OCI-LY7 (cell line): ENCODE data around the gene RTN4R. TPM values are rescaled to one million over a fixed set of nuclear protein-coding genes. Genes with fewer than 3 reads are reported as not detected.

Source experiments
- BruUV-seq: library from RNA; stranded (reverse); fragments of 400-500 nt; replicated peaks from 2 replicates; lab custom pipeline; 2021; lab: Mats Ljungman, UMichigan
- CTCF ChIA-PET: fragments of 300-600 bp; sonication (Branson Sonifier 250); formaldehyde crosslinking; loops from one replicate; lab custom pipeline; 2022; ENCODE audit warnings: antibody characterized with exemption; ENCODE audit not compliant: unreplicated experiment; lab: Charles Lee
- POLR2A ChIA-PET: fragments of 300-600 bp; sonication (Branson Sonifier 250); formaldehyde crosslinking; loops from one replicate; lab custom pipeline; 2022; ENCODE audit warnings: antibody characterized with exemption; lab: Charles Lee
- DNase-seq: peaks from one replicate; pipeline ENCODE4 v3.0.0-alpha.2; 2015; ENCODE audit warnings: low spot score
- H2AFZ ChIP-seq: fragments of 200-600 bp; sonication (generic), shearing (Covaris generic); 2 replicates; pipeline ENCODE4 v1.6.1; 2014; ENCODE audit warnings: mild to moderate bottlenecking, antibody characterized with exemption, low read length, moderate library complexity
- H3K27ac ChIP-seq: fragments of 200-600 bp; sonication (generic); 2 replicates; pipeline ENCODE4 v1.5.1; 2014; ENCODE audit warnings: mixed run types, low read depth, mild to moderate bottlenecking, moderate library complexity, low read length, inconsistent platforms; ENCODE audit not compliant: poor library complexity, severe bottlenecking
- H3K36me3 ChIP-seq: fragments of 200-600 bp; sonication (generic); 2 replicates; pipeline ENCODE4 v1.6.1; 2014; ENCODE audit warnings: mild to moderate bottlenecking, antibody characterized with exemption, low read length, moderate library complexity, mixed read lengths; ENCODE audit not compliant: insufficient read depth
- H3K4me1 ChIP-seq: fragments of 200-600 bp; sonication (generic); 2 replicates; pipeline ENCODE4 v1.5.1; 2014; ENCODE audit warnings: mild to moderate bottlenecking, low read length; ENCODE audit not compliant: insufficient read depth, poor library complexity, severe bottlenecking
- H3K4me2 ChIP-seq: fragments of 200-600 bp; sonication (generic); 2 replicates; pipeline ENCODE4 v1.6.1; 2014; ENCODE audit warnings: mild to moderate bottlenecking, low read length
- H3K4me3 ChIP-seq: fragments of 200-600 bp; sonication (generic); 2 replicates; pipeline ENCODE4 v1.5.1; 2014; ENCODE audit warnings: mild to moderate bottlenecking, low read depth, low read length; ENCODE audit not compliant: poor library complexity, severe bottlenecking
- H3K79me2 ChIP-seq: fragments of 200-600 bp; sonication (generic); 2 replicates; pipeline ENCODE4 v1.6.1; 2016; ENCODE audit warnings: low read depth, mild to moderate bottlenecking, low read length, moderate library complexity, mixed read lengths; ENCODE audit not compliant: insufficient read depth
- H3K9me2 ChIP-seq: fragments of 200-600 bp; sonication (generic); 2 replicates; pipeline ENCODE4 v1.6.1; 2016; ENCODE audit warnings: mild to moderate bottlenecking, low read length, mixed read lengths; ENCODE audit not compliant: insufficient read depth
- H3K9me3 ChIP-seq: fragments of 200-600 bp; sonication (generic); 2 replicates; pipeline ENCODE4 v1.6.1; 2014; ENCODE audit warnings: mild to moderate bottlenecking, mixed run types, low read length, mixed read lengths
- H4K20me1 ChIP-seq: fragments of 200-600 bp; sonication (generic); 2 replicates; pipeline ENCODE4 v1.6.1; 2014; ENCODE audit warnings: mild to moderate bottlenecking, antibody characterized with exemption, low read length, moderate library complexity, mixed read lengths; ENCODE audit not compliant: insufficient read depth
- CTCF ChIP-seq: fragments of 200-600 bp; sonication (generic); conservative IDR thresholded peaks from 2 replicates; pipeline ENCODE4 v1.5.1; 2014; ENCODE audit warnings: mild to moderate bottlenecking, antibody characterized with exemption, low read length, moderate library complexity, mixed read lengths
- EZH2phosphoT487 ChIP-seq: fragments of 200-600 bp; sonication (generic); IDR thresholded peaks from 2 replicates; pipeline ENCODE4 v1.6.1; 2018; ENCODE audit warnings: low read depth, borderline replicate concordance, mild to moderate bottlenecking, mixed run types, antibody characterized with exemption, low read length, moderate library complexity, mixed read lengths
- intact Hi-C: fragments of 100-400 bp; cut with micrococcal nuclease; formaldehyde crosslinking; loops from one replicate; pipeline ENCODE4 v1.10.0; 2022; ENCODE audit not compliant: unreplicated experiment
- total RNA-seq, 2 experiments: library from RNA; depleted of rRNA in 1 of 2; stranded (reverse); fragments of >200 nt in 1 of 2; shearing (Covaris generic) in 1 of 2; gene quantifications; 2 replicates each; pipeline ENCODE4 v1.2.3, GENCODE V29; 2014 to 2022

The RTN4R gene
- total RNA-seq, 2 experiments from 2014 or later, result not detected

- ChIA-PET POLR2A (no interaction called here), CTCF (no interaction called here)
- intact Hi-C loops, result no loop called here
- Histone ChIP-seq H3K79me2 (no peaks in the 10 kb centered on the region), H3K4me3 (no peak overlapping the region), H3K4me1 (no peaks in the 10 kb centered on the region), H3K4me2 (no peak overlapping the region), H3K36me3 (no peaks in the 10 kb centered on the region), H2AFZ (no peak overlapping the region), H4K20me1 (no peaks in the 10 kb centered on the region; the same call in 1 of the 2 replicates), H3K9me2 (no peaks in the 10 kb centered on the region), H3K9me3 (no peaks in the 10 kb centered on the region), H3K27ac (no peak overlapping the region)
- BruUV-seq, result no TSS peak
- TF ChIP-seq EZH2phosphoT487, result no peak
- no peak for TF ChIP-seq CTCF
- no peak for DNase-seq
These were observed 41.9 kb downstream of the RTN4R start for GRCh38 chr22:20226077-20226716.

- Histone ChIP-seq H3K27ac (no peak overlapping the region), H3K9me3 (no peaks in the 10 kb centered on the region), H3K9me2 (no peaks in the 10 kb centered on the region), H4K20me1 (no peaks in the 10 kb centered on the region; the same call in 1 of the 2 replicates), H3K36me3 (no peaks in the 10 kb centered on the region), H3K79me2 (no peaks in the 10 kb centered on the region), H3K4me1 (no peaks in the 10 kb centered on the region), H3K4me2 (no peak overlapping the region), H3K4me3 (no peak overlapping the region), H2AFZ (no peak overlapping the region)
- intact Hi-C loops, result no loop called here
- ChIA-PET CTCF (no interaction called here), POLR2A (no interaction called here)
- DNase-seq, result no peak
- TF ChIP-seq EZH2phosphoT487, result no peak
- no peak for TF ChIP-seq CTCF
- BruUV-seq, result no TSS peak
These were observed 42.5 kb downstream of the RTN4R start for GRCh38 chr22:20225693-20225966.

- POLR2A ChIA-PET, result no interaction called here
- no peak overlapping the region for H3K27ac ChIP-seq
- H3K4me2 ChIP-seq, result no peak overlapping the region
- H3K4me3 ChIP-seq, result no peak overlapping the region
- TF ChIP-seq CTCF, result no peak
- no peak for TF ChIP-seq EZH2phosphoT487
- no peaks in the 10 kb centered on the region for H3K9me3 ChIP-seq
- H3K79me2 ChIP-seq, result no peaks in the 10 kb centered on the region
- H3K4me1 ChIP-seq, result no peaks in the 10 kb centered on the region
- H3K9me2 ChIP-seq, result no peaks in the 10 kb centered on the region
- no peak for DNase-seq
- intact Hi-C loops, result no loop called here
- H3K36me3 ChIP-seq, result no peaks in the 10 kb centered on the region
- CTCF ChIA-PET, result no interaction called here
- H4K20me1 ChIP-seq, result no peaks in the 10 kb centered on the region; the same call in 1 of the 2 replicates
- no TSS peak for BruUV-seq
- H2AFZ ChIP-seq, result no peak overlapping the region
These were observed 43.0 kb downstream of the RTN4R start for GRCh38 chr22:20224917-20225692.
